ENCODE results near the gene ST6GALNAC3.
A peak's percentile ranks its signal among the peaks of the same experiment; 100 is the strongest.
"Not testable (repeated sequence)": the region's sequence is repeated elsewhere in the genome, so short reads cannot be mapped to it uniquely, and the experiment has no call there.

Gene ST6GALNAC3

DNA sequence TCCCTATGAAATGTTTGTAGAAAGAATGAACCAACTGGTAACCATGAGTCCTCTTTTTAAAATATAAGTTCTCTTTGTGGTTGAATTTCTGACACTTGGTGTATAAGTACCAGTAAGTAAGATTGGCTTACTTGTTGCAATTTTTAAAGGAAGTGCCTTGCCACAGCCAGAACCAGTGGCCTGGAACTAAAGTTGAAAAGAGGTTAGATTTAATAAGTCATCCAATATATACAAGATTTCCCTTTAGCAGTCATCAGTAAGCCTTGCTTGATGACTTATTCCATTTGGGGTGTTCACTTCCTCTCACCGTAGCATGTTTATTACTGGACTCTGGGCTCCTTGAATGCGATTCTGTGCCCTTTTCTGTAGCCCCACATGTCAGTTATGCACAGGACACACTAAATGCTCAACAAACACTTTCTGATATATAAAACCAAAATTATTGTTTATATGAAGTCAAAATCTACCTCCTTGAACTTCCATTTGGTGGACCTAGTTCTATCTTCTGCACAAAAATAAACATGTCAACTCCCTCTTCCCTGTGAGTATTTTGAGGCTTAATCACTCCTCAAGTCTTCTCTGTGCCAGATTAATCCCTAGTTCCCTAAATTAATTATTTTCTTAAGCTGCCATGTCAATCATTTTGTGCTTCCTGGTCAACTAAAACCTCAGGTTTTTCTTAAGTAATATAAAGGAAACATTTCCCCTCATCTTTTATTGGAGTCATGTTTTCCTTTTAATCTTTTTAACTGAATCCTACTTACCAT lies 218.1 kb downstream of the ST6GALNAC3 start:
- no peak for DNase-seq

DNA sequence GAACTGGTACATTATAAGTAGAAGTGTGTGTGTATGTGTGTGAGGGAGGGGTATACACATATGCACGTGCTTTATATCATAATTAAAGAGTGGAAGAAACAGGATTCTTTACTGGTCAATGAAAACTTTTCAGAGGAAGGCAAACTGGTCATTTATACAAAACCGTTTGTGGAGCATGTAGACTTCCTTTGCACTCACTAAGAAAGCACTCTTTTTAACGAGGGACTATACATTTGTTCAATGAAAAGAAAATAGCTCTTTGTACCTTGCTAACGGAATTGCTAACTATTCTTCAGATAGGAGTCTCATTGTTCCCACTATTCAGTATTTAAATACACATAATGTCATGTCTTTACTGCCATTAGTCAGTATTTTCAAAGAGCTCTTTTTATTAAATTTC lies 219.3 kb downstream of the ST6GALNAC3 start:
- no peak for DNase-seq

DNA sequence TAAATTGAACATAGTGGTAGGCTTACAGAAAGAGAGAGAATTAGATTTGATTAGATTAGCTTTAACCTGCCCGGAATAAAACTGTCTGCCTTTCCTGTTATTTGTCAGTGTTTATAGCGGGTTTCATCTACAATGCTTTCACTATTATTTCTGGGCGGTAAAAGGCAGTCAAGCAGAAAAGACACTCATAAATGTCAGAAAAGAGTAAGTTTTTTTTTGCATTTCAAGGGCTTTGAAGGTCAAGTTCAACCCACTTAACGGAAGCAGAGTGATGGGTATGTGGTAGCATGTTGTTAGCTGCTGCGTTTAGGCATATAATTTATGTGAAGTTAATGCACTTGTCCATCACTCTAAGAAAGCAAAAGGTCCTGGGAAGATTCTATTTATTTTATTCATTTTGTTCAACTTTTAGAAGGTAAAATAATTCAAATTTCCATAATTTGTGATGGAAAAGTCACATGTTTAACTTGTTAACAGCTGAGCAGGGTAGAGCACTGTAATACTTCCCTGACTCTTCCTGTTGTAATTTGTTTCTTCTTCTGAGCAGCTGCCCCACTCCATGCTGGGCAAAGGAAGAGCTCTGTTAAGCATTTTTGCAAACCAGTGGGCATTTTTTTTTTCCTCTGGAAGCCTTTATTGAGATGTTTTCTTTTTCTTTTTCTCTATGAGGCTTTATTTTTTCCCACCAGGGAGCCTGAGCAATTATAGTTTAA lies 220.1 kb downstream of the ST6GALNAC3 start:
- no peak for DNase-seq

DNA sequence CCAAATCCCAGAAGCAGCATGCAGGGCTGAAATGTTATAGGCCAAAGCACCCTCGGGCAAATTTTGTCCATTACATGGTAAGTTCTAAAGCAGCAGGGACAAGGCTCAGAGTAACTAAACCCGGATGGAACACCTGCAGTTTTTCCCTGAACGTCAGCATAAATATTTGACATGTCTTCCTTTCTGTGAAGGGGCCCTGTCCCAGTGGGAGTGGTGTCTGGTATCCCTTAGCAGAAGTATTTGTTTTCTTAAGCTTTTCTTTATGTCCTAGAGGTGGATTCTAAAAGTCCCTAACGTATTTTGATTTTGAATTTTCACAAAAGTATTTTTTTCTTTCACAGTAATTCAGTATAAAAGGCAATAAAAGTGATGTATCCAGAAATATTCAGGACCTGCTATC lies 223.9 kb downstream of the ST6GALNAC3 start:
- no peak for DNase-seq

DNA sequence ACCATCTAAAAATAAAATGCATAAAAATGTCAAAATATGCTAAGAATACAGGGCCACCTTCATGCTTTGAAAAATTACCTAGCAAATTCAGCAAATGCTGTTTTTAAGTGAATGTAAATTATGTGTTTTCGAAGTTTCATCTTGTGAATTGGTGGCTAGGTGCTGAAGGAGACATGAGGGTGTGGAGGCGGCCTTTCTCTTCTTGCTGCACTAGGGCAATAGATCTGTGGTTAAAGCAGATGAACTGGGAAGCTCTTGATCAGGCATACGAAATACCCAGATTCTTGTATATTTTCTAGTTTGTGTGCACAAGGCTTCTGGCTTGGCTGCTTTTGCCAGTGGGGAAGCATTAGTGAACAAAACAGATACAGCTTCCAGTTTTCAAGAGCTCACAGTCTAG lies 224.5 kb downstream of the ST6GALNAC3 start:
- DNase-seq = no peak

DNA sequence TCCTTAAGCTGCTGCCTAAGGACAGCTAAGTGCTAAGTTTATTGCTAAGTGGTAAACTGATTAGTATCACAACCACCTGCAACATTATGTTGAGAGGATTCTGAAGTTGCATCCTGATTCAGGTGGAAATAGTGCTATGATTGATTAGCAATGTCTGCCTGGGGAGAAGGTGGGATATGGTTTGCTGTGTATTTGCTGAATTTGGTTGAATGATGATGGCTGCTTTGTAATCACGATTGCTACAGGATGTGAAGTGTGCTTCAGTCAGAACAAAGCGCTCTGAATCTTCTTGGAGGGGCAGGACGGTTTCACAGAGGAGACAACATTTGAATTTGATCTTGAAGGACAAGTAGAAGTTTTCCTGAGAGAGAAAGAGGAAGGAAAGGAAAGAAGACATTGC lies 226.0 kb downstream of the ST6GALNAC3 start:
- no peak for DNase-seq

DNA sequence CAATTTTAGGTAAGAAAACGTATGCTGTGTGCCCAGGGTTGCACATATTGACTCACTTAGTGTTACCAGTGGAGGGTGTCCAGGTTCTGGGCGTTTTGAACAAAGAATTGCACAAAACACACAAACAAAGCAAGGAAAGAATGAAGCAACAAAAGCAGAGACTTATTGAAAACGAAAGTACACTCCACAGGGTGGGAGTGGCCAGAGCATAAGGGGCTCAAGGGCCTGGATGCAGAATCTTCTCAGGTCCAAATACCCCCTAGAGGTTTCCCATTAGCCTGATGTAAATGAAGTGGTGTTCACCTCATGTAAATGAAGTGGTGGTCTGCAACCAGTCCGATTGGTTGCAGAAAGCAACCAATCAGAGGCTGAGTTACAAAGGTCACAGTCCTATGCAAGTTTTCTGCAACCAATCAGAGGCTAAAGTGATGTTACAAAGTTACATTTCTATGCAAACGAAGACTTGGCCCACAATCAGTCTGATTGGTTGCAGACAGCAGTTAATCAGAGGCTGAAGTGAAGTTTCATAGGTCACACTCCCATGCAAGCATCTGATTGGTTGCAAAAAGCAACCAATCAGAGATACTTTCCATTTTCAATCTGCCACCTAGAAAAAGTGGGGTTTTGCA lies 228.3 kb downstream of the ST6GALNAC3 start:
- no peak for DNase-seq

DNA sequence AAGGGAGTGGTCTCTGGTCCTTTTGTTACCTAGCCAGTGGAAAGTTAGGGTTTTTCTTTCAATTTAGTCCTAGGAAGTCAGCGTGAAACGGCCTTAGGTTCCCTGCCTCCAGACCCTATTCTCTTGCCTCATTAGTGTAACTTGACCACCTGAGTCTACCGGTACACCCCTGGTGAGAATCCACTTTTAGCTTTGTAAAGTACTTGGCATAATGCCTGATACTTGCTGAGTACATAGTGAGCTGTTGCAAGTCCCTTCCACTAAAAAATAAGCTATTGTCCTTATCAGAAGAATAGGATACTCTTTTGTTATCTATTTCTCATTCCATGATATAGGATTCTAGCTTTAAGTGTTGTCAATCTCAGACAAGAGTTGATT lies 228.8 kb downstream of the ST6GALNAC3 start:
- DNase-seq = no peak

DNA sequence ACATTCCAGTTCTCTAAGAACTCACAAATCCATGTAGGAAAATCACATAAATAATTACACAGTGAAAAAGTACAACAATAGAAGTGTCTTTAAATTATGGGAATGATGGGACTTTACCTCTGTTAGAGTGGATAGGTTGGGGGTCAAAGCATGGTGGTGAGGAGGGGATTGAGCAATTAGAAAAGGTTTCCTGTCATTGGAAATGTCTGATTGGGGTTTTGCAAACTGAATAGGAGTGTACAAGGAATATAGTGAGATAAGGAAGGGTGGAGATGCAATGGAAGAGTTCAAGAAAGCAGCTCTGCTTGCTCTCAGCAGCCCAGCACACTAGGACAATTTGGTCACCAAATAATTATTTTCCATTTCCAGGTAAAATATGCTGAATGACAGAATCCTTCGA lies 238.8 kb downstream of the ST6GALNAC3 start:
- no peak for DNase-seq

DNA sequence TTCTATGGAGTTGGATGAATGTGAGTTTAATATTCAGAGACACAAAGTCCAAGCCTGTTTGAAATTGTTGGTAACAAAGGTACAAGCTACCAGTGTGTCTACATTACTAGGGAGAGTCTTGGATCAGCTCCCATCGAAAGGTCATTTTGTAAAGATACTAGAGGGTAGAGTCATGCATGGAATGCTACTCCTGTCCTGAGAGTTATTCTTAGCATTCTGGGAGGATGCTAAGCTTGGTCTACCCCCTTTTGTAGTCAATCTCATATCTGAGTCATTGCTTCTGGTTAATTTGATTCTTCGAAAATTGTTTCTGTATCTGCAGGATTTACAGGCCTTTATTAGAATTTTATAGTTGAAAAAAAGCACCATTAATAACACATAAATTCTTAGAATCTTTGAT lies 240.2 kb downstream of the ST6GALNAC3 start:
- DNase-seq = no peak

DNA sequence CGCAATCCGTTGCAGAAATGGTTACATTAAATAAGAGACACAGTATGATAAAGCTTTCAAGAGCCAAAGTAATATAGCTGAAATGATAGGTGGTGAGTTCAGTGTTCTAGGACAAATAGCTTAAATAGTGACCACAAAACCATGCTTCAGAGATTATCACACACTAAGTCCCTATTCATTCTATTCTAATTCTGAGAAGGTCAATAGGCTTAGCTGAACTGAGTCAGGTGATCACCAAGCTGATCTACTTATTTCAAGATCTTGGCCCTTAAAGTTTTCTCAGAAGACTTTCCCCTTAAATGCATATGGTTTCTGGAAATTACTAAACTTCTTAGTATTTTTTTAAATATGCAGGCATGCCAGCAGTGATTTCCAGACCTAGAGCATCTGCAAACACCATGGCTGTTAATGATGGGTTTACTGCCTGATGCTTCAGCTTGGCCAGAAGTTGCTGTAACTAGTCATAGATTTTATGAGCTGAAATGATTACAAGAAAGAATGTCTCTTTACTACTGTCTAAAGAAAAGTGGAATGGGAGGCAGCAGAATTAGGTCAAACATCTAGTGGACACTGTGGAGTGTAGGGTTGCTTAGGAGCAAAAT lies 242.9 kb downstream of the ST6GALNAC3 start:
- DNase-seq = no peak

DNA sequence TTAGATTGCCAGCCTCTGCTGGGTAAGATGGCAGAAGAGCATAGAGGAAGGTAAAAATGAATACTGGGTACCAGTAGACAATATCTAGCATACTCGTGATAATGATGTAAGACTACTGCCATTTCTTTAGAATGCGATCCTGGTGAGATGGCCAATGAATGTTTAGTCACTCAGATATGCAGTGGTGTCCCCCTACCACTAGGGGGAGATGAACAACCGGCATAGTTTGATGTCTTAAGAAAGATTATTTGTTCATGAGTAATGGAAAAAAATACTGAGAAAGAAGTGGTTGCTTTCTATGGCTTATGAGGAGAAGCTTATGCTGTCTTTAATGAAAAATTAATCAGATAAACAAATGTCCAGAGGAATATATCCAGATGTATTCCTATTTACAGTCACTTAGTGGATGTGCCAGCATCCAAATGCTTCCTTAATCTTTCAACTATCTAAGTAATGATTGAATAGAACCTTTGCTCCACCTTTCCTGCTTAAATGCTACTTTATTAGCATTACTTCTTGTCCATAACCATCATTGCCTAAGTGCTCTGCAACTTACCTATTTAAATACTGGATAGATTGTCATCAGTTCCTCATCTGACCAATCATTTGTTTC lies 256.6 kb downstream of the ST6GALNAC3 start:
- peak; percentile 16 to 18 for DNase-seq

DNA sequence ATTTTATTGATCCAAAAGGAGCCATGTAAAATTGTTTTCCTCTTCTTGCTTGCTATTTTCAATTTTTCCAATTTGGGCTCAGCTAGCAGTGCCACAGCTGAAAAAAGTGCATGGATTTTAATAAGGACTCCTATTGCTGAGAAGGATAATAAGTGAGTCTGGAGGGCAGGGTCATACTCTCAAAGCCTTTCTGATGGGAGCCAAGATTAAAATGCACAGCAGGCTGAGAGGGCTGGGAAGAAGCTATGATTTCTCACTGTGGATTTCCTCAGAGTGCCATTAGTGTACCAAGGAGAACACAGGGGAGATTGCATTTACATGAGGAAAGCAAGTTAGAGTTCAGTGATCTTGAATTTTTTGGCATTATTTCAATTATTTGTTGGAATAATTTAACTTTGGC lies 261.3 kb downstream of the ST6GALNAC3 start:
- DNase-seq = no peak

DNA sequence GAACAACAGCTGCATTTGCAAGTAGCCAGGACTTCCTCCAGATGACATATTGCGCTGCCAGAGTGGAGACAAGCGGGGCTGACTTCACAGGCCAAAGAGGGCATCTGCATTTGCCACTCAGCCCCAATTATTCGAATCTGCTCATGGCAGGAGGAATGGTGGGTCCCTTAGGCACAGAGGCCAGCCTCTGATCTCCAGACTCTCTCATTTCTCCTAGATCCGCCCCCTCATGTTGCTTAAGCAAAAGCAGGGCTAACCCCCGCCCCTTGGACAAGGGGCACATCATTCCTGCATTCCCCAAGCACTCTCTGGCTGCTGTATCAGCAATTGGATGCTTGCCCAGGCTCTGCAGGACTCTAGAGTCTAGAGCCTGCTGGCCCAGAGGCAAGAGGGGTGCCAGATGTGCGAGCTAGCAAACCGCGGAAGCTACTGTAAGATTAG lies 262.4 kb downstream of the ST6GALNAC3 start:
- DNase-seq = no peak

DNA sequence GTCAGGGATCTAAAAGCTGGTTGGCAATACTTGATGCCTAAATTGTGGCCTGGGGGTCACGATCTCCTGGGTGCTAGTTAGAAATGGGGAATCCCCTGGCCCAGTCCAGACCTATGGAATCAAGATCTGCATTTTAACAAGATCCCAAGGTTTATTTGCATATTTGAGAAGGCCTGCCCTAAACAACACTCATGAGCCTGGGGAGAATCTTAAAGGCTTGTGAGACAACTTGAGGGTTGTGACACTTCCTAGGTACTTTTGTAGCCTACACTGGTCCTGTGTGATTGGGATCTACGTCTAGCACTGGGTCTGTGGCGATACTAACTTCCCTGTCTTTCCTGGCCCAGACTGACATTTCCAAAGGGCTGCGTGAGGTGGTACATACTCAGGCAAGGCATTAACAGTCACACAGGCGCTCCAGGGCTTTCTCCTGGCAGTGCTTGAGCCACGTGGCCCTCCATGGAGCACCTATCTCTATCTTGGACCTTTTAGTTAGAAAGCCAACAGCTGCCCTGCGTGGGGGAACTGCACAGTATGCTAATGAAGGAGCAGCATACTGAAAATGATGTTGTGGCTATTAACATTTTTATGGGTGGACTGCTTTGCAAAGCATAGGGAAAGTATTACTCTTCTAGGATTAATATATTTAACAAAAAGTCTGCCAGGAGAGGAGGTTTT lies 263.1 kb downstream of the ST6GALNAC3 start:
- no peak for DNase-seq

DNA sequence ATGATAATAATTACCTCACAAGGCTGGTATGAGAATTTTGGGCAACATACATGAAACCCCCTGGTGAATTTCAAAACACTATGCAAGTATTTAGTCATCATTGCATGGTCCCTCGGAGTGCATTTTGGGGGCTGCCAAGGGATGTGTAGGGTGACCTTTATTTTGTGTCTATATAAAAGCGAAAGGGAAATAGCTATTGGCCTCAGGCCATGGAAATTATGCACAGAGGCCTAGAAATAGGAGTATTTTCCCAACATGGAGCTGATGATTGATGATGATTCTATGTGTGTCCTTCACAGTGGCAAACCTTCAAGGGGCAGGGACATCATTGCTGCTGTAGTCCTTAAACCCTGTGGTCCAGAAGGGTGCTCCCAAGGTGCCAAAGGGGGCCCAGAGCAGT lies 265.5 kb downstream of the ST6GALNAC3 start:
- DNase-seq = no peak

DNA sequence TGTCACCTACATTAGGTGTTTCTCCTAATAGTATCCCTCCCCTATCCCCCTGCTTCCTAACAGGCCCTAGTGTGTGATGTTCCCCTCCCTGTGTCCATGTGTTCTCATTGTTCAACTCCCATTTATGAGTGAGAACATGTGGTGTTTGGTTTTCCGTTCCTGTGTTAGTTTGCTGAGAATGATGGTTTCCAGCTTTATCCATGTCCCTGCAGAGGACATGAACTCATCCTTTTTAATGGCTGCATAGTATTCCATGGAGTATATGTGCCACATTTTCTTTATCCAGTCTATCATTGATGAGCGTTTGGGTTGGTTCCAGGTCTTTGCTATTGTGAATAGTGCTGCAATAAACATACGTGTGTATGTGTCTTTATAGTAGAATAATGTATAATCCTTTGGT lies 267.3 kb downstream of the ST6GALNAC3 start:
- not testable (repeated sequence) for DNase-seq

DNA sequence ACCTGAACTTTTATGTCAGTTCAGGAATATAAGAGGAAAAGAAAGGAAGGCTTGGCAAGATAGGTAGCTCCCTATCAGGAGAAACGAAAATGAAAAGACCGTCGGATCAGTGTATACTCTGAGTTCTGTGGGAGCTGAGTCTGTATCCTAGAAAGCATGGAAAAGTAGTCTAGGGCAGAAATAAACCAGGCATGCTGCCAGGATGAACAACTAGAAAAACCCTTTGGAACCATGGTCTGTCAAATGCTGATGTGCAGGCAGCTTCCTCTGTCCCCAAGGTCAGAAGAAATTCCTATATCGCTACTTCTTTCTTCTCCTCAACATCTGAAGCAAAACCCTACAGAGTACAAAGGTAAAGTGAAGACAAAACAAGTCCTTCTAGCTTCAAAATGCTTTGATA lies 268.8 kb downstream of the ST6GALNAC3 start:
- no peak for DNase-seq

DNA sequence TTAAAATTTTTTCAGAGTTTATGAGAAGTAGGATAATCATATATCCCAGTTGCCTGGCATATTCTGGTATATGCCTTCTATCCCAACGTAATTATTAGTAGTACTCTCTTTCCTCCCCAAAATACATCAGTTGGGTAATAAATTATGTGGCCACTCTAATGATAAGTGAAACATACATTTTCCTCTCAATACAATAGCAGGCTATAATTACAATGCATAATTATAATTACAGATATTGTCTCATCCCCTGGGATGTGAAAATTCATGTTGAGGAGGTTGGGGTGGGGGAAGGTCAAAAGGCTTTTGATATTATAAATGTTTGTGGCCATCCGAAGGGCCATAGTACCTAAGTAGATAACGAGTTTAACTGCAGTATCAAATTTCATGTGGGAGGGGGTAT lies 277.1 kb downstream of the ST6GALNAC3 start:
- DNase-seq = no peak

DNA sequence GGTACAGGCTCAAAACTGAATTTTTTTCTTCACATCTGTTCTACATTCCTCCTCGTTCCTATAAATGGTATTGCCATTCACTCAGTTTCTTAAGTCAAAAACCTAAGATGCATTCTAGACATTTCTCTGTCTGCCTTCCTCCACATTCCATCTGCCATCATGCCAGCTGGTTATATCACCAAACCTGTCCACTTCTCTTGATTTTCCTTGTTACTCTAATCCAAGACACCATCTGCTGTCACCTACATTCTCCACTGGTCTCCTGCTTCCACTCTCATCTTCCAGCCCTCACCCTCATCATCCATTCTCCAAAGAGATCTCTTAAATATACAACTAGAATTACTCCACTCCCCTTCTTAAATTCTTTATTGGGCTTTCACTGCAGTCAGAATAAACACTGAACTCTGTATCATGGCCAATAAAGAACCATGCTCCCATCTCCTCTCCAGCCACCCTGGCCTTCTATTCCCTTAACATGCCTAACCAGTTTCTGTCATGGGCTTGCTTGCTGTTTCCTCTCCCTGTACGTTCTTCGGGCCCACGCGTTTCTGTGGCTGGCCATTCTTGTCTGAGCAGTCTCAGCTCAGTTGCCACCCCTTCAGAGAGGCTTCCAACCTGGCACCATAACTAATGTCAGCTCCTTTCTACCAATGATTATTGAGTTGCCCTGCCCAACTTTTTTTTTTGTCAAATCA lies 278.3 kb downstream of the ST6GALNAC3 start:
- DNase-seq = no peak

DNA sequence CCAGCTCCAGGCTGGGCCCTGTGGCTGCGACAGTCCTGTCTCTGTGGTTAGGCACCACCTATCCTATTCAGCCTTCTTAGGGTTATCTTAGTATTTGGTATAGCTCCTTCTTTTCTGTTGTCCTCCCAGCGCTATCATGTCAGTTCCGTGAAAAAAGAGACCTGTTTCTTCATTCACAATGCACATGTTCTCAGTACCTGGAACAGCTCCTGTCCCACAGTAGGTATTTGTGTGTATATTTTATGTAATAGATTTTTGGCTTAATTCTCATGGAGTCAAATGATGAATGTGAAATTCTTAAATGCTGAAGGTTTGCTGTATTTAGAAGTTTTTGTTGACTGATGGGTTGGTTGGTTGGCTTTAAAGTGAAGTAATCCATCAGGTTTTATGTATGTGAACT lies 279.7 kb downstream of the ST6GALNAC3 start:
- DNase-seq = no peak

DNA sequence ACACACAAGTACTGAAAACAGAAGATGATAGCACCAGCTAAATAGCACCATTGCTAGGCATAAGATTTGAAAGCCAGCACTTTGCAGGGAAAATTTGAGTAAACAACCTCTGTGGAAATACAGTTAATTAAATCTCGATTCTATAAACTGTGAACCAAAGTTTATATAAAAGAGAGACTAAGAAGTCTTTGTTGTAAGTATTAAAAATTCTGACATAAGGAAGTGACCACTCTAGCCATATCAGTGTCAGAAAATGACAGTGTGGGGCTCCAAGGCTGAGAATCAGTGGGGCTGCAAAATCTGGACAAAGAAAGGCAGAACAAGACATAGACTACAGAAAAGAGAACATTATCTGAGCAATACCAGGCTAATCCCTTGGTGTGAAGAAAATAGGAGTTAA lies 292.2 kb downstream of the ST6GALNAC3 start:
- no peak for DNase-seq

Measured in stimulated activated CD4-positive, alpha-beta T cell treated with anti-CD3 and anti-CD28 coated beads, Interleukin-2, amount 100 ng/mL, for 48 hours (primary cell).